ENCODE measurements around the gene EED.

DNA sequence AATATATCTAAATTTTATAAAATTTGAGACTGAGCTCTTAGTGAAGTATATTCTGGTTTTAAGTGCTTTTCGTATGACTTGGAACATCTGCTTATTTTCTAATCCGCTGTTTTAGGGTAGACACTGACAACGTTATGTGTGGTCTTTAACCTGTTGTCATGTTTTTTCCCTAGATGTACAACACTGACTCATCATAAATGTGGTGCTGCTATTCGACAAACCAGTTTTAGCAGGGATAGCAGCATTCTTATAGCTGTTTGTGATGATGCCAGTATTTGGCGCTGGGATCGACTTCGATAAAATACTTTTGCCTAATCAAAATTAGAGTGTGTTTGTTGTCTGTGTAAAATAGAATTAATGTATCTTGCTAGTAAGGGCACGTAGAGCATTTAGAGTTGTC is 33.7 kb downstream of the EED start:
- no peak for TF ChIP-seq CTCF (IDR thresholded peaks at IDR 0.05)
- no peak for TF ChIP-seq POLR2A (IDR thresholded peaks at IDR 0.05)
- no peak for TF ChIP-seq EP300 (IDR thresholded peaks at IDR 0.05)
